IPS-20b (cell line): Measurements from ENCODE around the gene SLC6A11.

Experiments
- H3K27ac ChIP-seq: one replicate; pipeline ENCODE4 v1.5.1; 2013; ENCODE audit warnings: low read length
- H3K27me3 ChIP-seq: 2 replicates; pipeline ENCODE4 v1.6.1; 2013; ENCODE audit warnings: mild to moderate bottlenecking, low read length, inconsistent platforms; ENCODE audit not compliant: insufficient read depth
- H3K36me3 ChIP-seq: 2 replicates; pipeline ENCODE4 v1.6.1; 2013; ENCODE audit warnings: low read depth, mild to moderate bottlenecking, inconsistent platforms, low read length, moderate library complexity; ENCODE audit not compliant: insufficient read depth
- H3K4me1 ChIP-seq: 2 replicates; pipeline ENCODE4 v1.6.1; 2013; ENCODE audit warnings: mild to moderate bottlenecking, control low read depth, inconsistent platforms, low read length, moderate library complexity; ENCODE audit not compliant: insufficient read depth
- H3K4me3 ChIP-seq: 2 replicates; pipeline ENCODE4 v1.5.1; 2013; ENCODE audit warnings: mild to moderate bottlenecking, low read length, inconsistent platforms
- H3K9ac ChIP-seq: 2 replicates; pipeline ENCODE4 v1.6.1; 2013; ENCODE audit warnings: low read depth, mild to moderate bottlenecking, inconsistent platforms, low read length, moderate library complexity
- H3K9me3 ChIP-seq: 2 replicates; pipeline ENCODE4 v1.6.1; 2013; ENCODE audit warnings: mild to moderate bottlenecking, low read depth, low read length, inconsistent platforms; ENCODE audit not compliant: insufficient read depth

Gene SLC6A11

DNA sequence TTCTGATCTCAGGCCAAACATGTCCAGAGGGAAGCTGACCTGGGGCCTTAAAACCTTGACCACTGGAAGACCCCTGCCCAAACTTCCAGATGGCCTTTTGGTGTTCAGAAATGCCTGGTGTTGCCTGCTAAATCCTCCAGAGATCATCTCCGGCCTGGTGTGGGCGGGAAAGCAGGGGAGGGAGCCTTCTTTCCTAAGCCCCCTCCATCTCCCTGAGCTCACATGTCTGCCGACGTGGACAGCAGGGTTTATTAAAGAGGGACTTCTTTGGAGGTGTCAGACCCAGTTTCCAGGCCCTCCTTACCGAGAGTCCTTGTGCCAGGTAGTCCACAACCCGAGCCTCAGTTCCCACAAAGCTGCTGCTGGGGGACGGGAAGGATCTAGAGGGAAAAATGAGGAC, 120.7 kb downstream of the SLC6A11 start:
- no peak overlapping the region for H3K27ac ChIP-seq
- no peak overlapping the region for H3K9ac ChIP-seq
- H3K4me3 ChIP-seq: no peak overlapping the region
- H3K4me1 ChIP-seq: no peaks in the 10 kb centered on the region
- H3K27me3 ChIP-seq: no peaks in the 10 kb centered on the region
- no peaks in the 10 kb centered on the region for H3K36me3 ChIP-seq
- H3K9me3 ChIP-seq: no peaks in the 10 kb centered on the region

GRCh38 chr3:10937141-10937825, 121.3 kb downstream of the SLC6A11 start:
- no peaks in the 10 kb centered on the region for H3K4me1 ChIP-seq
- H3K27ac ChIP-seq: no peak overlapping the region
- peaks cover 2% of the 10 kb centered on the region for H3K9me3 ChIP-seq
- H3K4me3 ChIP-seq: no peak overlapping the region
- no peak overlapping the region for H3K9ac ChIP-seq
- no peaks in the 10 kb centered on the region for H3K36me3 ChIP-seq
- H3K27me3 ChIP-seq: no peaks in the 10 kb centered on the region

GRCh38 chr3:10939556-10939955, 123.5 kb downstream of the SLC6A11 start:
- H3K9ac ChIP-seq: no peak overlapping the region
- H3K27ac ChIP-seq: no peak overlapping the region
- no peaks in the 10 kb centered on the region for H3K27me3 ChIP-seq
- no peak overlapping the region for H3K4me3 ChIP-seq
- H3K4me1 ChIP-seq: no peaks in the 10 kb centered on the region
- H3K36me3 ChIP-seq: no peaks in the 10 kb centered on the region
- H3K9me3 ChIP-seq: peaks cover 9% of the 10 kb centered on the region

DNA sequence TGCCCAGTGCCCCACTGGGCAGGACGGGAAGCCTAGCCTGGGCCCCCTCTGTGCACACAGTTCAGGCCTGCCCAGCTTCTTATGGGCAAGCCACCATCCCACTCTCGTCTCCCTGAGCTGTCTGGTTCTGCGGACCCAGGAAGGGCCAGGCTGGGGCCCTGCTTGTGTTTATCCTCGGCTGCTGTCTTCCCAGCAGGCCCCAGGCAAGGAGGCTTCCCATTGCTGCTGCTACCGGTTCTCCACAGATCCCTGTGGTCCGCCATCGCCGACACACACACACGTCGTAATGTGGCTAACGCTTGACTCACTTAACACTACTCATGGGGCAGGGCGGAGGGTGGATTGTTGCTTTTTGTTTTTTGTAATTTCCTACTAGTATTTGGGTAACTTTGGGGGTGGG, 124.1 kb downstream of the SLC6A11 start:
- Histone ChIP-seq H3K4me1 (no peaks in the 10 kb centered on the region), H3K9ac (no peak overlapping the region), H3K27me3 (no peaks in the 10 kb centered on the region), H3K4me3 (no peak overlapping the region), H3K36me3 (no peaks in the 10 kb centered on the region), H3K9me3 (peaks cover 9% of the 10 kb centered on the region), H3K27ac (no peak overlapping the region)

DNA sequence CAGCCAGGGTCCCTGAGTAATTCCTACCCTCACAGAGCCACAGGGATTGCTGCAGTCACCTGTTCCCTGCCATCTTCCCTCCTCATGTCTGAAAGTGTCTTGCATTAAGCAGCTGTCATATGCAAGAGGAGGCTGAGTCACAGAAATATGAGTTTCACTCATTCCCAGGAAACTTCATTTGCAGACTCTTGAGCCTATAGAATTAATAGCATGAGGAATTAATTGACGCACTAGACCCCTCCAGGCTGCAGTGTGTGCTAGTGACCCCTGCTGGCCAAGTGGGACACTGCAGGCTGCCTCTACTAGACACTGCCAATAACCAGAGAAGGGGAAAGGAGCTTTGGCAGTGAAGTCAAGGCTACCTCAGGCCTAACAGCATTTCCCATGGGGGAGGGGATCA, 125.9 kb downstream of the SLC6A11 start:
- Histone ChIP-seq H3K4me1 (no peaks in the 10 kb centered on the region), H3K9ac (no peak overlapping the region), H3K27me3 (no peaks in the 10 kb centered on the region), H3K36me3 (no peaks in the 10 kb centered on the region), H3K9me3 (peaks cover 9% of the 10 kb centered on the region), H3K27ac (no peak overlapping the region), H3K4me3 (no peak overlapping the region)

- Histone ChIP-seq H3K4me3 (no peak overlapping the region), H3K9me3 (peaks cover 9% of the 10 kb centered on the region), H3K27me3 (no peaks in the 10 kb centered on the region), H3K4me1 (no peaks in the 10 kb centered on the region), H3K9ac (no peak overlapping the region), H3K36me3 (no peaks in the 10 kb centered on the region), H3K27ac (no peak overlapping the region)
Observed at GRCh38 chr3:10942690-10943205, 126.7 kb downstream of the SLC6A11 start.

GRCh38 chr3:10944866-10945265, 128.8 kb downstream of the SLC6A11 start:
- peaks cover 9% of the 10 kb centered on the region for H3K9me3 ChIP-seq
- H3K27me3 ChIP-seq: no peaks in the 10 kb centered on the region
- H3K9ac ChIP-seq: no peak overlapping the region
- H3K4me3 ChIP-seq: no peak overlapping the region
- no peak overlapping the region for H3K27ac ChIP-seq
- no peaks in the 10 kb centered on the region for H3K36me3 ChIP-seq
- H3K4me1 ChIP-seq: no peaks in the 10 kb centered on the region

DNA sequence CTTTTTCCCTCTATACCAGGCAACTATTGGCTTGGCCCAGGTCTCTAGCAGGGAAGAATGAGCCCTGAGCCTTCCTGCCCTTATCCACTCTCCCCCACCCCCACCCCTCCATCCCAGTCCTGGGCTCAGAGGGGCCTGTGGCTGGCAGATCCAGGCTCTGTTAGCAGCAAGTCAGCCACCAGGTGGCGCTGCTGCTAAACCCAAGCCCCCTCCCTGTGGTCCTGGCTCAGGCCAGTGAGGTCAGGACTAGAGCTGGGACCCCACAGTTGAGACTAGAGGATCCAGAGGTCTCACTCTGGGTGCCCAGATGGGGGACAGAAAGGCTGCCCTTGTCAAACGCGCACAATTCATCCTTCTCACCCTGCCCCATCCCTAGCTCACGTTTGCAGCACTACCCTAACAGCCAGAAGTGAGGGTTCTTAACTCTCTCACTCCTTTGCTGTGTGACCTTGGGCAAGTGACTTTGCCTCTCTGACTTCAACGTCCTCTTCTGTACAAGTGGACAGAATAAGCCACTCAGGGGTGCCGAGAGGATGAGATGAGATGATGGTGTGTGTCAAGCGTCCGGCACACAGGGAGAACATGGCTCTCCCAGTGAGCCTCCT, 129.8 kb downstream of the SLC6A11 start:
- no peak overlapping the region for H3K9ac ChIP-seq
- no peaks in the 10 kb centered on the region for H3K27me3 ChIP-seq
- no peaks in the 10 kb centered on the region for H3K36me3 ChIP-seq
- H3K4me3 ChIP-seq: no peak overlapping the region
- peaks cover 9% of the 10 kb centered on the region for H3K9me3 ChIP-seq
- no peak overlapping the region for H3K27ac ChIP-seq
- H3K4me1 ChIP-seq: no peaks in the 10 kb centered on the region

- Histone ChIP-seq H3K36me3 (no peaks in the 10 kb centered on the region), H3K27ac (no peak overlapping the region), H3K4me3 (no peak overlapping the region), H3K9me3 (peaks cover 9% of the 10 kb centered on the region), H3K4me1 (no peaks in the 10 kb centered on the region), H3K9ac (no peak overlapping the region), H3K27me3 (no peaks in the 10 kb centered on the region)
Observed at GRCh38 chr3:10946526-10946925, 130.5 kb downstream of the SLC6A11 start.

GRCh38 chr3:10948326-10948725, 132.3 kb downstream of the SLC6A11 start:
- no peak overlapping the region for H3K4me3 ChIP-seq
- no peaks in the 10 kb centered on the region for H3K27me3 ChIP-seq
- no peak overlapping the region for H3K27ac ChIP-seq
- H3K4me1 ChIP-seq: no peaks in the 10 kb centered on the region
- H3K9me3 ChIP-seq: no peaks in the 10 kb centered on the region
- H3K36me3 ChIP-seq: no peaks in the 10 kb centered on the region
- no peak overlapping the region for H3K9ac ChIP-seq

- no peaks in the 10 kb centered on the region for H3K36me3 ChIP-seq
- H3K4me3 ChIP-seq: no peak overlapping the region
- H3K27me3 ChIP-seq: no peaks in the 10 kb centered on the region
- no peak overlapping the region for H3K27ac ChIP-seq
- H3K9ac ChIP-seq: no peak overlapping the region
- no peaks in the 10 kb centered on the region for H3K4me1 ChIP-seq
- no peaks in the 10 kb centered on the region for H3K9me3 ChIP-seq
Observed at GRCh38 chr3:10949197-10949596, 133.2 kb downstream of the SLC6A11 start.
